Measurements from ENCODE around the gene LIMCH1. TPM values are rescaled to one million over a fixed set of nuclear protein-coding genes. Genes with fewer than 3 reads are reported as not detected.

The LIMCH1 gene
- total and polyA plus RNA-seq, 7 experiments from 2014 or later: 0.05 to 1.2 TPM; not detected in 5

DNA sequence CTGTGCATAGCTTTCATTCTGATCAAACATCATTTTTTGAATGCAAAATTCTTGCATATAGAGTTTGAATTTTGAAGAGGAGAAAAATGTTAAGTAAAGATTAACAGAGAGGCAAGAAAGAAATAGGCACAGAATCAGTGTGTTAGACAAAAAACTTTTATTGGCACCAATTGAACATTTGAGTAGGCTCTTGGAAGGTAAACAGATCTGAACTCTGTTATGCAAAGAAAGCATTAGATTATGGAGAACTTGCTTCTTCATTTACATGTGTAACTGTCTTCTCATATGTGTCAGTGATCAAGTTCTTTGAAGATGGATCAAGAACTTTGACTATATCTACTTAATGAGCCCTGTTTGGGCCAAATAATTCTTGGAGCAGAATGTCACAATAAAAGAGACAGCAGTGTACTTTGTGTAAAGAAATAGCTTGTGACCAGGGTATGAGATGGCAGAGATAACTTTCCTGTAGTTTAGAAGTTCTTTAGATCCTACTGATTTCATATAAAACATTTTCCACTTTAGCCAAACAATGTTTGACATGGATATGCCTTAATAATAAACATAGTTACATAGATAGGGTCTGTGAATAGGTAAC lies 61.3 kb downstream of the LIMCH1 start:
- no peak for ATAC-seq
- intact Hi-C loops (cut with micrococcal nuclease): no loop called here

DNA sequence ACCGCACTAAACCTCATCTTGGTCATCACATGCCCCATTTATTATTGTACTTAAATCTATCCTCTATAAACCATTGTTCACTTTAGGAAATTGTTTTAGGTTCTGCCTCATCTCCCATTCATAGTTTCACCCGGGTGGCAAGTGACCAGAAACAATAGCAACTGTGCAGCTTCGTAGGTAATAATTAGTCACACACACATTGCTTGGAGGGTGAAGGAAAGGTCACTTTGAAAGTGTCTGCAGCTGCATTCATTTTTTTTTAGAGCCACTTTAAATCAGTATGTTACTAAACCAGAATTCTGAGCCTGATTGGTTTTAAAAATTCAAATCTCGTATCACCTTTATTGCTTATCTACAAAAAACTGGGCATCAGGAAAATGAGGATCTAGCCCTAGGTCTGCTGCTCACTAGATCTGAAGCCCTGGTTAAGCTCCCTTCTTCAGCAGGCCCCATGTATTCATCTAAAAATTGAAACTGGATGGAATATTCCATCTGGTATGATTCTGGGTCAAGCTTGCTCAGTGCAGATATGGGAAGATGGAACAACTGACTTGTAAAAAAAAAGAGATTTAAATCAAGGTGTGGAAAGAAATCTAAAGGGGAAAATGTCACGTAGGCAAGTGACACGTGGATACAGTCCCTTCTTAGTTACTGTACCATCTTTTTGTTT lies 62.4 kb downstream of the LIMCH1 start:
- peaks cover 0 to 3% (median 0%) of the 10 kb centered on the region in 5 donors for H3K36me3 Mint-ChIP-seq
- Histone ChIP-seq H3K9me3 (ENCODE audit: control insufficient read depth in 2 of 3, low read length in 3 of 3) (no peaks in the 10 kb centered on the region), H3K27ac (ENCODE audit: low read depth, low read length) (no peak overlapping the region), H3K4me3 (ENCODE audit: low read length) (no peak overlapping the region), H3K36me3 (ENCODE audit: control insufficient read depth in 2 of 3, insufficient read depth in 3 of 3, low read length in 3 of 3) (no peaks in the 10 kb centered on the region), H3K4me1 (ENCODE audit: control insufficient read depth in 2 of 2, insufficient read depth in 2 of 2, low read length in 2 of 2) (no peaks in the 10 kb centered on the region), H3K27me3 (ENCODE audit: control insufficient read depth in 2 of 2, insufficient read depth in 2 of 2, low read length in 2 of 2) (no peaks in the 10 kb centered on the region)
- CTCF ChIA-PET: no interaction called here
- peaks cover 0 to 8% (median 2%) of the 10 kb centered on the region in 5 donors for H3K27me3 Mint-ChIP-seq
- intact Hi-C loops (cut with micrococcal nuclease): no loop called here
- no peak overlapping the region for H3K4me3 Mint-ChIP-seq
- no peak overlapping the region for H3K27ac Mint-ChIP-seq
- ATAC-seq: no peak
- no peak for DNase-seq
- H3K9me3 Mint-ChIP-seq: peaks cover 0 to 6% (median 0%) of the 10 kb centered on the region in 11 donors
- POLR2A ChIA-PET: no interaction called here
- peaks cover 0 to 2% (median 0%) of the 10 kb centered on the region in 7 donors for H3K4me1 Mint-ChIP-seq

More for the DNA sequence above, 61.3 kb downstream of the LIMCH1 start:
- Histone ChIP-seq H3K27ac (ENCODE audit: low read depth, low read length) (no peak overlapping the region), H3K36me3 (ENCODE audit: control insufficient read depth in 2 of 3, insufficient read depth in 3 of 3, low read length in 3 of 3) (no peaks in the 10 kb centered on the region), H3K4me1 (ENCODE audit: control insufficient read depth in 2 of 2, insufficient read depth in 2 of 2, low read length in 2 of 2) (no peaks in the 10 kb centered on the region), H3K27me3 (ENCODE audit: control insufficient read depth in 2 of 2, insufficient read depth in 2 of 2, low read length in 2 of 2) (no peaks in the 10 kb centered on the region), H3K4me3 (ENCODE audit: low read length) (no peak overlapping the region), H3K9me3 (ENCODE audit: control insufficient read depth in 2 of 3, low read length in 3 of 3) (no peaks in the 10 kb centered on the region)
- peaks cover 0 to 6% (median 2%) of the 10 kb centered on the region in 11 donors for H3K9me3 Mint-ChIP-seq
- no peak overlapping the region for H3K4me3 Mint-ChIP-seq
- DNase-seq: no peak
- ChIA-PET POLR2A (no interaction called here), CTCF (no interaction called here)
- no peak overlapping the region for H3K27ac Mint-ChIP-seq
- H3K36me3 Mint-ChIP-seq: peaks cover 0 to 4% (median 0%) of the 10 kb centered on the region in 5 donors
- H3K4me1 Mint-ChIP-seq: peaks cover 0 to 2% (median 0%) of the 10 kb centered on the region in 7 donors
- H3K27me3 Mint-ChIP-seq: peaks cover 0 to 14% (median 5%) of the 10 kb centered on the region in 5 donors

DNA sequence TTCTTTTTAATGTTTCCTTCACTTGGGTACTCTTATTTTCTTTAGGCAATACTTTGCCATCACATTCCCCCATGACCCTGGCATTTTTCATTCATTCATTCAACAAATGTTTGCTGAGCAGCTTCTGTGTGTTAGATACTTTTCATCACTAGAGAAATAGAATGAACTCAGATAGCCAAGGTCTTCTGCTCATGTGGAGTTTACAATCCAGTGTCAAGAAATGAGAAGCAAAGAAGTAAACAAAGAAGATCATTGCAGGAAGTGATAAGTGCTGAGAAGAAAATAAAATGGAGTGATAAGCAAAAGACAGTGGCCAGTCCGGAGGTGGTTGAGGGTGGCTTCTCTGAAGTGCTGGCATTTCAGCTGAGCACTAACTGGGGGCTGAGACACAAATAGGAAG lies 63.1 kb downstream of the LIMCH1 start:
- Mint-ChIP-seq H3K4me3 (no peak overlapping the region), H3K27ac (no peak overlapping the region), H3K36me3 (peaks cover 0 to 3% (median 0%) of the 10 kb centered on the region in 5 donors), H3K9me3 (peaks cover 0 to 6% (median 2%) of the 10 kb centered on the region in 11 donors), H3K4me1 (peaks cover 0 to 2% (median 0%) of the 10 kb centered on the region in 7 donors), H3K27me3 (peaks cover 0 to 9% (median 7%) of the 10 kb centered on the region in 5 donors)
- no peaks in the 10 kb centered on the region for H3K9me3 ChIP-seq (ENCODE audit: control insufficient read depth in 2 of 3, low read length in 3 of 3)
- intact Hi-C loops (cut with micrococcal nuclease): no loop called here
- no peaks in the 10 kb centered on the region for H3K27me3 ChIP-seq (ENCODE audit: control insufficient read depth in 2 of 2, insufficient read depth in 2 of 2, low read length in 2 of 2)
- DNase-seq: no peak
- H3K4me1 ChIP-seq (ENCODE audit: control insufficient read depth in 2 of 2, insufficient read depth in 2 of 2, low read length in 2 of 2): no peaks in the 10 kb centered on the region
- ATAC-seq: no peak
- ChIA-PET POLR2A (no interaction called here), CTCF (no interaction called here)
- no peak overlapping the region for H3K27ac ChIP-seq (ENCODE audit: low read depth, low read length)
- H3K4me3 ChIP-seq (ENCODE audit: low read length): no peak overlapping the region
- H3K36me3 ChIP-seq (ENCODE audit: control insufficient read depth in 2 of 3, insufficient read depth in 3 of 3, low read length in 3 of 3): no peaks in the 10 kb centered on the region

DNA sequence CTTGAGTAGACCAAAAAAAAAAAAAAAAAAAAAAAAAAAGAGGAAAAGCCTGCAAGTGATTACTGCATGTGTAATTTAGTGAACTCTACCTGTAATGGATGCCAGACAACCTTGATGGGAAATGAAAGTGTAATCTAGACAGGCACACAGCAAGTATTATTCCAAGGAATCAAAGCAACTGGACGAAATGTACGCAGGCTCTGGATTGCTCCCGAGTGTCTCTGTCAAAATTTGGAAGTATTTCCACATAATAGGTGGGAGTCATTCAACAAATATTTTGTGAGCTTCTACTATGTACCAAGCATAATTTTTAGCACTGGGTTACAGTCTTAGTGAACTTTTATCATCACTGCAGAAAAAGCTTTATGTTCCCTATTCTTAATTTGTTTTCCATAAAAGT lies 64.2 kb downstream of the LIMCH1 start:
- DNase-seq (no peak), ATAC-seq (no peak)
- no peak overlapping the region for H3K27ac Mint-ChIP-seq
- no peaks in the 10 kb centered on the region for H3K9me3 ChIP-seq (ENCODE audit: control insufficient read depth in 2 of 3, low read length in 3 of 3)
- no peak overlapping the region for H3K27ac ChIP-seq (ENCODE audit: low read depth, low read length)
- H3K9me3 Mint-ChIP-seq: peaks cover 0 to 6% (median 2%) of the 10 kb centered on the region in 11 donors
- H3K4me1 Mint-ChIP-seq: peaks cover 0 to 2% (median 0%) of the 10 kb centered on the region in 7 donors
- ChIA-PET CTCF (no interaction called here), POLR2A (no interaction called here)
- no peaks in the 10 kb centered on the region for H3K36me3 Mint-ChIP-seq
- no peaks in the 10 kb centered on the region for H3K36me3 ChIP-seq (ENCODE audit: control insufficient read depth in 2 of 3, insufficient read depth in 3 of 3, low read length in 3 of 3)
- no peak overlapping the region for H3K4me3 ChIP-seq (ENCODE audit: low read length)
- H3K27me3 Mint-ChIP-seq: peaks cover 0 to 9% (median 7%) of the 10 kb centered on the region in 5 donors
- H3K4me1 ChIP-seq (ENCODE audit: control insufficient read depth in 2 of 2, insufficient read depth in 2 of 2, low read length in 2 of 2): no peaks in the 10 kb centered on the region
- intact Hi-C loops (cut with micrococcal nuclease): no loop called here
- H3K27me3 ChIP-seq (ENCODE audit: control insufficient read depth in 2 of 2, insufficient read depth in 2 of 2, low read length in 2 of 2): no peaks in the 10 kb centered on the region
- H3K4me3 Mint-ChIP-seq: no peak overlapping the region

DNA sequence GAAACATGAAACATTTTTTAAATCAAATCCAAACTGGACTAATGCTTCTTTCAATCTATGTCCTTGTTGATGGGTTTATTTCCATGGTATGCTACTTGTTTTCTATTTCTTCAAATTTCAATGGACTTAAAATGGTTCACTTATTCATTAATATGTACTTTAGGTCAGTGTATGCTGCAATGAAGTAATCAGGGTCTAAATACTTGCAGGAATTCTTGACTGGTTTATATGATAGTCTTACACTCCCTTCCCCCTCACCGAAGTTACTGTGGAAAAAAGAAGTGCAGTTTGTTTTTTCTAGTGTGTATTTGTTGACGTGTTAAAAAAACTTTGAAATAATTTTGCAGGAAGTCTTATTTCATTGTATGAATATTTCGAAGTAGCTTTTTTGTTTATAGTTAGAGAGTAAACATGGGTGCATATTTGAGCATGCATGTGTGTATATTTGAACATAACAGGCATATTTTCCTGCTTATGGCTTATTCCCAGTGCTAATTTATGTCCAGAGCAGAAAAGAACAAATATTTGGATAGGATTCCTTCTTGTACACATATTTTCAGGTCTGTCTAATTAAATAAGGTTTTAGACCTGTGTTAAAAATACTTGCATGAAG lies 65.0 kb downstream of the LIMCH1 start:
- DNase-seq: no peak
- H3K4me1 Mint-ChIP-seq: peaks cover 0 to 2% (median 0%) of the 10 kb centered on the region in 7 donors
- no peaks in the 10 kb centered on the region for H3K9me3 ChIP-seq (ENCODE audit: control insufficient read depth in 2 of 3, low read length in 3 of 3)
- POLR2A ChIA-PET: no interaction called here
- H3K27me3 Mint-ChIP-seq: peaks cover 0 to 14% (median 7%) of the 10 kb centered on the region in 5 donors
- no peaks in the 10 kb centered on the region for H3K36me3 ChIP-seq (ENCODE audit: control insufficient read depth in 2 of 3, insufficient read depth in 3 of 3, low read length in 3 of 3)
- H3K4me1 ChIP-seq (ENCODE audit: control insufficient read depth in 2 of 2, insufficient read depth in 2 of 2, low read length in 2 of 2): no peaks in the 10 kb centered on the region
- no peak for ATAC-seq
- no peak overlapping the region for H3K4me3 ChIP-seq (ENCODE audit: low read length)
- H3K27ac Mint-ChIP-seq: no peak overlapping the region
- H3K36me3 Mint-ChIP-seq: no peaks in the 10 kb centered on the region
- CTCF ChIA-PET: no interaction called here
- no peaks in the 10 kb centered on the region for H3K27me3 ChIP-seq (ENCODE audit: control insufficient read depth in 2 of 2, insufficient read depth in 2 of 2, low read length in 2 of 2)
- H3K4me3 Mint-ChIP-seq: no peak overlapping the region
- intact Hi-C loops (cut with micrococcal nuclease): no loop called here
- no peak overlapping the region for H3K27ac ChIP-seq (ENCODE audit: low read depth, low read length)
- peaks cover 0 to 6% (median 2%) of the 10 kb centered on the region in 11 donors for H3K9me3 Mint-ChIP-seq

DNA sequence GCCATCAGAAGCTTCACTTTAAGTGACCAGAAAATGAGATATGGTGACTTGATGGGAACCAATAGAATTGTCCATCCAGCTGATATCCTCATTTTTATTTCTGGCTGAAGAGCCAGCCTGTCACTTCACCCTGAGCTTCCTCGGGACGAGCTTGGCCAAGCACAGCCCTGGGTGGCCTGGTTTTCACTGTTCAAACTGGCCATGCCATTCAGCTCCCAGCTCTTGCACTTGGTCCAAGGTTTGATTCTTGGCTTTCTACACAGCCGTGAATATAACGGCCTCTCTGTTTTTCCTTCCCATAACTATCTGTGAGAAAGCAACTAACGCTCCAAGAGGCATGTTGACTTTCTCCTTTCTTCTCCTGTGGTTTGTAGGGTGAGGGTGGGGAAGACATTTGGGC lies 71.9 kb downstream of the LIMCH1 start:
- Histone ChIP-seq H3K4me3 (ENCODE audit: low read length) (no peak overlapping the region), H3K4me1 (ENCODE audit: control insufficient read depth in 2 of 2, insufficient read depth in 2 of 2, low read length in 2 of 2) (no peaks in the 10 kb centered on the region), H3K27ac (ENCODE audit: low read depth, low read length) (no peak overlapping the region), H3K27me3 (ENCODE audit: control insufficient read depth in 2 of 2, insufficient read depth in 2 of 2, low read length in 2 of 2) (no peaks in the 10 kb centered on the region), H3K9me3 (ENCODE audit: control insufficient read depth in 2 of 3, low read length in 3 of 3) (no peaks in the 10 kb centered on the region), H3K36me3 (ENCODE audit: control insufficient read depth in 2 of 3, insufficient read depth in 3 of 3, low read length in 3 of 3) (no peaks in the 10 kb centered on the region)
- no peak for DNase-seq
- CTCF ChIA-PET: no interaction called here
- no peaks in the 10 kb centered on the region for H3K4me1 Mint-ChIP-seq
- H3K4me3 Mint-ChIP-seq: no peak overlapping the region
- intact Hi-C loops (cut with micrococcal nuclease): no loop called here
- peaks cover 0 to 18% (median 10%) of the 10 kb centered on the region in 5 donors for H3K27me3 Mint-ChIP-seq
- no peak for ATAC-seq
- H3K9me3 Mint-ChIP-seq: peaks cover 0 to 3% (median 0%) of the 10 kb centered on the region in 11 donors
- POLR2A ChIA-PET: no interaction called here
- no peaks in the 10 kb centered on the region for H3K36me3 Mint-ChIP-seq
- no peak overlapping the region for H3K27ac Mint-ChIP-seq

Measured in naive thymus-derived CD4-positive, alpha-beta T cell (primary cell).